HG02610 (cell line): ENCODE measurements around the gene GPR17.

Source experiments
- ATAC-seq: cut with Tn5 transposase; IDR thresholded peaks from one replicate; pipeline ENCODE4 v1.9.1; 2021; ENCODE audit warnings: mild to moderate bottlenecking, moderate library complexity; ENCODE audit not compliant: unreplicated experiment

GPR17 gene

GRCh38 chr2:127628767-127629614 lies 17.0 kb upstream of the GPR17 start:
- no peak for ATAC-seq

DNA sequence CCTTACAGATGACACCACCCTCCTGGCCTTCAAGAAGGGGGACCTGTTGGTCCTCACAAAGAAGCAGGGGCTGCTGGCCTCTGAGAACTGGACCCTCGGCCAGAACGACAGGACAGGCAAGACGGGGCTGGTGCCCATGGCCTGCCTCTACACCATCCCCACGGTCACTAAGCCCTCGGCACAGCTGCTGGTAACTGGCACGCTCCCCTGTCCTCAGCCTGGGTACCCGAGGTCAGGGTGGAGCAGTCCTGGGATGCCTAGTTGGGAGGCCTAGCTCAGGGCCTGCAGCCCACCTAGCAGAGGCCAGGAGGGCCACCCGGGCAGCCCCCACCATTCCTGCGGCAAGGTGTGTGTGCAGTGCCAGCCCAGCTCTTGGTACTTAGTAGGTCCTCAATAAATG lies 16.3 kb upstream of the GPR17 start:
- no peak for ATAC-seq

GRCh38 chr2:127630096-127630863 lies 15.7 kb upstream of the GPR17 start:
- no peak for ATAC-seq

- no peak for ATAC-seq
Observed at GRCh38 chr2:127630864-127631540, 15.0 kb upstream of the GPR17 start.

DNA sequence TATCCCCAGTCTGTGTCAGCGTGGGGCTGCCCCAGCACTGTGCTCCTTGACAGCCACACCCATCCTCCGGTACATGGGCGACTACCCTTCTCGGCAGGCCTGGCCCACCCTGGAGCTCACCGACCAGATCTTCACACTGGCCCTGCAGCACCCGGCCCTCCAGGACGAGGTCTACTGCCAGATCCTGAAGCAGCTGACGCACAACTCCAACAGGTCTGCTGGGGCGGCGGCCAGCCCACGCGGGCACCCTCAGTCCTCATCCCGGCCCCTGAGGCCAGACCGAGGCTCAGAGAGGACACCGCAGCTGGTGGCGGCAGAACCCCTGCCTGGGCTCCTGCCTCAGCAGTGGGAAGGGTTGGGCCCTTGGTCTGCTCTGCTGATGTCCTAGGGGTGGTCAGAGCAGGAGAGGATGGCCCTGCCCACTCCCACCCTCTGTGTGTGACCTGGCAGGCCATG lies 14.4 kb upstream of the GPR17 start:
- no peak for ATAC-seq

DNA sequence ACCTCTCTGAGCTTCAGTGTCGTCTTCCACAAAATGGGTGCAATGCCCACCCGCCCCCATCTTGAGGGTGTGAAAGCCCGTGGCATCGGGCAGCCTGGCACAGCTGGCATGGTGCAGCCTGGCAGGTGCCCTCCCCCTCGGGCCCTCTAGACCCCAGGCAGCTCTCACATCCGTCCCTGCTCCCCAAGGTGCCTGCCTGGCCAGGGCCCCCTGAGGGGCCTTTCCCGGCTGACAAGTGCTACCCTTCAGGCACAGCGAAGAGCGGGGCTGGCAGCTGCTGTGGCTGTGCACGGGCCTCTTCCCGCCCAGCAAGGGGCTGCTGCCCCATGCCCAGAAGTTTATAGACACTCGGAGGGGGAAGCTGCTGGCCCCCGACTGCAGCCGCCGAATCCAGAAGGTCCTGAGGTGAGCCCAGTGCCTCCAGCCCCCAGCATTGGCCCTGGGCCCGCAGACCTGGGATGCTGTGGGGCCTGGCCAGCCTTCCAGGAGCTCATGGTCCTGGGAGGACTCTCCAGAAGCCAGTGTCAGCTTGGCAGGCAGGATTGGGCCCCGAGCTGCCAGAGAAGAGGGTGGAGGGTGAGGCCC lies 13.9 kb upstream of the GPR17 start:
- ATAC-seq, result no peak

- peak; percentile 47 for ATAC-seq
Observed at GRCh38 chr2:127632592-127633489, 13.1 kb upstream of the GPR17 start.

DNA sequence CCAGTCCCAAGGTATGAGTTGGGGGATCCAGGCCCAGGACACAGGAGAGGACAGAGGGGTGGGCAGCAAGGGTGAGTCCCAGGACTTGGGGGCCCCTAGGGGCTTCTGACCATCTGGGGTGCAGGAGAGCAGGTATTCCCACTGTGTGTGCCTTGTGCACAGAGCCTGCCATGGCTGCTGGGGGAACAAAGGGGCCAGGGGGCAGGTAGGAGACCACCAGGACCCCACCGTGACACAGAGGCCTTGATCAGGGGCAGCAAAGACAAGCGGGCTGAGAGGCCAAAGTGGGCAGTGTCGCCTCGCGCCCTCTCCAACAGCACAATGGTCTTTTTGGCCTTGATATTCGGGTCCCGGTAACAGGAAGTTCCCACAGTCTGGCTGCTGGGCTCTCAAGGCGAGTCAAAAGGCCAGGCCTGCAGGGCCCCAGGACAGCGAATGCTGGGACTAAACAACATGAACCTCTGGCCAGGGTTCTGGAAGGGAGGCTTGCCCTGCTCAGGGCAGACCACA lies 12.3 kb upstream of the GPR17 start:
- no peak for ATAC-seq

- no peak for ATAC-seq
Observed at GRCh38 chr2:127634066-127634617, 11.8 kb upstream of the GPR17 start.

GRCh38 chr2:127634626-127635379 lies 11.2 kb upstream of the GPR17 start:
- no peak for ATAC-seq

- no peak for ATAC-seq
Observed at GRCh38 chr2:127635380-127636237, 10.3 kb upstream of the GPR17 start.

GRCh38 chr2:127636248-127637235 lies 9.4 kb upstream of the GPR17 start:
- no peak for ATAC-seq

DNA sequence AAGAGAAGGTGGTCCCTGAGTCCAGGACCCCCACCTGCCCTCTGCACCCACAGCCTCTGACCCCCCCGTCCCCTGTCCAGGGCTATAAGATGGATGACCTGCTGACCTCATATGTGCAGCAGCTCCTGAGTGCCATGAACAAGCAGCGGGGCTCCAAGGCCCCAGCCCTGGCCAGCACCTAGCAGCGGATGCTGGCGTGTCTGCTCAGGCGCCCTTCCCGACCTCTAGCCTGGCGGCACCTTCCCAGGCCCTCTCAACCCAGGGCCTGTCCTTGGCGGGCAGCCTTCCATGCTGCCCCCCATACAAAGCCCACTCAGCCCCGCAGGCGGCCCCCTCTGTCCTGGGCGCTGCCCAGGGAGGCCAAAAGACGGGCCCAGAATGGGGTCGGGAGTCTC lies 8.7 kb upstream of the GPR17 start:
- ATAC-seq, result no peak

GRCh38 chr2:127637725-127638252 lies 8.2 kb upstream of the GPR17 start:
- ATAC-seq, result no peak

GRCh38 chr2:127638361-127639110 lies 7.4 kb upstream of the GPR17 start:
- ATAC-seq, result no peak

DNA sequence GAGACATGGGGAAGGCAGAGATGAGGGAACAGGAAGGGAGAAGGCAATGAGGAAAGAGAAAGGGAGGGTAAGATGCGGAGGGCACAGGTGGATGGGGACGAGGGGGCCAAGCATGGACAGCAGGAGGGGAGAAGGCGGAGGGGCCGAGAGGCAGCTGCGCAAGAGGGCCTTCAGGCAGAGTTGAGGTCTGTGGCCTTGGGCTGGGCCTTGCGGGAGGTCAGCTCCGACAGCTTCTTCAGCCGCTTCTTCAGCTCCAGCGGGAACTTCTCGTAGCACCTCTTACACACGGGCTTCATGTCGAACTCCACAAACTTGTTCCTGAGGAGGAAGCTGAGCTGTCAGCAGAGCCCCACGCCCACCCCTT lies 6.9 kb upstream of the GPR17 start:
- no peak for ATAC-seq
